ENCODE results near the gene PRDX5.
A peak's percentile ranks its signal among the peaks of the same experiment; 100 is the strongest.

Gene PRDX5

DNA sequence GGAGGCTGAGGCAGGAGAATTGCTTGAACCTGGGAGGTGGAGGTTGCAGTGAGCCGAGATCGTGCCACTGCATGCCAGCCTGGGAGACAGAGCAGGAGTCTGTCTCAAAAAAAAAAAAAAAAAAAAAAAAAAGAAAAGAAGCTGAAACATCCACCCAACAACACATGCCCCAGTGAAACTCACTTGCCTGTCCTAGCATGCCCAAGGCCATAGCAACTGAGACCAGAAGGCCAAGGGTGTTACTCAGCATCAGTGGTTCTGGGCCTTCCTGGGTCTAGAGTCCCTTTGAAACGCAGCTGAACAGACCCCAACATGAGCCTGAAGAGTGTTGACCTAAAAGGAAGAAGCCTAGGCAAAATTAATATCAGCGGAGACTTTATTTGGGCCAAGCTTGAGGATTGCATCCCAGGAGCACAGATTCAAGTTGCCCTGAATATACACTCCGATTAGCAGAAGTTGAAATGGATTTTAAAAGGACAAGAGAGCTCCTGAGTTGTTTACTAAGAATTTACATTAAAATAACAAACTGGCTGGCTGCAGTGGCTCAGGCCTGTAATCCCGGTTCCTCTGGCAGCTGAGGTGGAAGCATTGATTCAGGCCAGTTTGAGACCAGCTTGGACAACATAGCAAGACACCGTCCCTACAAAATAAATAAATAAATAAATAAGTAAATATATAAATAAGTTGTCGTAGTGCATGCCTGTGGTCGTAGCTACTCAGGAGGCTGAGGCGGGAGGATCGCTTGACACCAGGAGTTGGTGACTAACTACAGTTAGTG is 7.0 kb downstream of the PRDX5 start:
- DNase-seq (ENCODE audit: low spot score) = no peak

DNA sequence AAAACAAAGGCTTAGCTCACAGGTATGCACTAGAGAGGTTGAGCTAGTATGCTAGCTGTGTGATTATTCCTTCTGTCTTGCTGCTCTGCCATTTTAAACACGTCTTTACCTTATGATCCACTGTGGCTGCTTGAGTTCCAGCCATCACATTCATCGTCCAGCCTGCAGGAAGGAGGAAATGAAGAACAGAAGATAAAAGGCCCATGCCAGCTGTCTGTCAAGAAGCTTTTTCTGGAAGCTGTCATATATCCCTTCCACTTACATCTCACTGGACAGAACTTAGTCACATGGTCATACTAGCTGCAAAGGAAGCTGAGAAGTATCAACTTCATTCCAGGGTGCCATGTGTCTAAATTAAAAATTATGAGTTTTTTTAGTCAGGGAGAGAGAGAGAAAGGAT is 9.5 kb downstream of the PRDX5 start:
- no peak for DNase-seq (ENCODE audit: low spot score)

DNA sequence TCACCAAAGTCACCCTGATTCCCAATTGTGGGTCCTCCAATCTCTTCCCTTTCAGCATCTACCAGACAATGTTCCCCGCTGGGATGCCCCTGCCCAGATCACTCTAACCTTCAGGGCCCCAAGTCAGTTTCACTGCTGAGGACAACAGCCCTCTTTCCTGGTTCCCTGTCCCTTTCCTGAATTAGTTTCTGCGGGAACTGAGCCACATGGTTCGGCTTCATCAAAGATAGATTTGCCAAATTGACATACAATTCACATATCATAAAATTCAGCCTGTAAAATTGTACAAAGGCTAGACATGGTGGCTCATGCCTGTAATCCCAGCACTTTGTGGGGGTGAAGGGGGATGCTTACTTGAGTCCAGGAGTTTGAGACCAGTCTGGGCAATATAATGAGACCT is 10.1 kb downstream of the PRDX5 start:
- no peak for DNase-seq (ENCODE audit: low spot score)

DNA sequence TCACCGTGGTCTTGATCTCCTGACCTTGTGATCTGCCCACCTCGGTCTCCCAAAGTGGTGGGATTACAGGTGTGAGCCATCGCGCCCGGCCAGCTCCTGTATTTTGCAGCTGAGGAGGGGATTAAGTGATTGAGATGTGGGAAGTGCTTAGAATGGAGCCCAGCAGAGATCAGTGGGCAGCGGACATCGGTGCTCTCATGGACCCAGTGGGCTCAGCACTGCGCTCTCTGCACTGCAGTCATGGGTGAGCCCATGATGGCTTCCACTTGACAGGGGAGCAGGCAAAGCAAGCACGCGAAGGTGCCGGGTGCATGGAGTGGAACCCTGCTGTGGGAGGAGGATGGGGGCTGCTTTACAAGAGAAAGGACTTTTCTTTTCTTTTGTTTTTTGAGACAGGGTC is 13.0 kb downstream of the PRDX5 start:
- no peak for DNase-seq (ENCODE audit: low spot score)

DNA sequence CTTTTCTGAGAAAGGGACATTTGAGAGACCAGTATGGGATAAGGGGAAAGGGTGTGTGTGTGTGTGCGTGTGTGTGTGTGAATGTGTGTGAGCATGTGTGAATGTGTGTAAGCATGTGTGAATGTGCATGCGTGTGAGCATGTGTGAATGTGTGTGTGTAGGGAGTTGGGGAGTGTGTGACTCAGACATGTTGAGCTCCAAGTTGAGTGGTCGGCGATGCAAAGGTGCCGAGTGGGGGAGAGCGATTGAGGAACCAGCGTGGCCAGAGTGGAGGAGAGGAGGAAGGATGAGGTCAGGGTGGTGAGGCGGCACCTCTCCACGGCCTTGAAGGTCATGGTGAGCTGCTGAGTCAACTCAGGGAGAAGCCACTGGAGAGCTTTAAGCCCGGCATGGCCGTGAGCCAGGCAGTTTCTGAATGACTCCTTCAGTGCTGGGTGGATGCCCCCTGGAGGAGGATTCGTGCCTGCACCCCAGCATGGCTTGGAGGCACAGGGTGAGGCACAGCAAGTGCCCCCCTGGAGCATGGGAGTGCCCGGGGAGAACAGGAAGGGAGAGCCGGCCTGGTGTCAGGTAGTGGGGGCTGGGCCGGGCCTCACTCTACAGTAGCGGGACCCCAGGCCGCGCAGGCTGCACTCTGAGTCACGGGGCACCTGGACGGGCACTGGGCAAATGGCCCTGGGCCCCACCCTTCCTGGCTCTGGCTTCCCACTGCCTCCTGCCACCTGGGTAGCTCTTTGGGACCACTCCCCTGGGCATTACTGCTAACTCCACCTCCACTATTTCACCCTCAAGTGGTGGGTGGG is 13.8 kb downstream of the PRDX5 start:
- no peak for DNase-seq (ENCODE audit: low spot score)

DNA sequence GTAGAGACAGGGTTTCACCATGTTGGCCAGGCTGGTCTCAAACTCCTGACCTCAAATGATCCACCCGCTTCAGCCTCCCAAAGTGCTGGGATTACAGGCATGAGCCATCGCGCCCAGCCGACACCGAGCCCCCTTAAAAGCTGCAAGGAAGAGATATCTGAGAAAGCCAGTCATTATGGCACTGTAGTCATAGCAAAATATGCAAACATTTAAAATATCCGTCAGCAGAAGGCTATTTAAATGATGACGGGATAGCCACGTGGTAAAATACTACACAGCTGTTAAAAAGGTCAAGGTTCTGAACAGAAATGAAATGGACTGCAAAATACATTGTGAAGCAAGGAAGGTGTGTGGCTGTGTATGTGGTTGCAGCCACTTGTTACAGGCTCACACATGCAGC is 15.6 kb downstream of the PRDX5 start:
- DNase-seq (ENCODE audit: low spot score) = no peak

DNA sequence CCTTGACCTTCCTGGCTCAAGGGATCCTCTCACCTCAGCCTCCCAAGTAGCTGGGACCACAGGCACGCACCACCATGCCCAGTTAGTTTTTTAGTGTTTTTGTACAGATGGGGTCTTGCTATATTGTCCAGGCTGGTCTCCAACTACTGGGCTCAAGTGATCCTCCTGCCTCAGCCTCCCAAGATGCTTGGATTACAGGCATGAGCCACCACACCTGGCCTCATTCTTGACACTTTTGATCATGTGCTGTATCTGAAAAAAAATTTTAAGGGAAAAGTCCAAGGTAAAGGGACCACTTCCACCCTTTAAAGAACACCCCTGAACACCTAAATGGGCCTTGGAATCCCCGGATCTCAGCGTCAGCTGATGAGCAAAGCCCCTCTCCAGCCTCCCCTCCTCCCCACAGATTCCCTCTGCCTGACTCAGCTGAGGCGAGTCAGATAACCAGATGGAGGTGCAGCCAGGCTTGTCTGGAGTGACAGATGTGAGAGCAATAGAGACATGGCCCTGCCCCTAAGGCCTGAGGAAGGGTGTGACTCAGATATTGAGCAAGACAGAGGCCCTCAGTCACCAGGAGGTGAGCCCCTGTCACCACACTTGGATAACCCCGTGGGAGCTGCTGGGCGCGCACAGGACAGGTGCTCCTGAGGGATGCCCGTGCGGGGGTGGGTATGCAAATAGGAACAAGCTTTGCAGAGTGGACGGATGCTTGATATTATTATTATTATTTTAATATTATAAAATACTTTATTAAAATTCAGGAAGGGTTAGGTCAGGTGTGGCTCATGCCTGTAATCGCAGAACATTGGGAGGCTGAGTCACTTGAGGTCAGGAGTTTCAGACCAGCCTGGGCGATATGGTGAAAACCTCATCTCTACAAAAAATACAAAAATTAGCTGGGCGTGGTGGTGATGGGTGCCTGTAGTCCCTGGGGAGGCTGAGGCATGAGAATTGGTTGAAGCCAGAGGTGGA is 17.1 kb downstream of the PRDX5 start:
- no peak for DNase-seq (ENCODE audit: low spot score)

DNA sequence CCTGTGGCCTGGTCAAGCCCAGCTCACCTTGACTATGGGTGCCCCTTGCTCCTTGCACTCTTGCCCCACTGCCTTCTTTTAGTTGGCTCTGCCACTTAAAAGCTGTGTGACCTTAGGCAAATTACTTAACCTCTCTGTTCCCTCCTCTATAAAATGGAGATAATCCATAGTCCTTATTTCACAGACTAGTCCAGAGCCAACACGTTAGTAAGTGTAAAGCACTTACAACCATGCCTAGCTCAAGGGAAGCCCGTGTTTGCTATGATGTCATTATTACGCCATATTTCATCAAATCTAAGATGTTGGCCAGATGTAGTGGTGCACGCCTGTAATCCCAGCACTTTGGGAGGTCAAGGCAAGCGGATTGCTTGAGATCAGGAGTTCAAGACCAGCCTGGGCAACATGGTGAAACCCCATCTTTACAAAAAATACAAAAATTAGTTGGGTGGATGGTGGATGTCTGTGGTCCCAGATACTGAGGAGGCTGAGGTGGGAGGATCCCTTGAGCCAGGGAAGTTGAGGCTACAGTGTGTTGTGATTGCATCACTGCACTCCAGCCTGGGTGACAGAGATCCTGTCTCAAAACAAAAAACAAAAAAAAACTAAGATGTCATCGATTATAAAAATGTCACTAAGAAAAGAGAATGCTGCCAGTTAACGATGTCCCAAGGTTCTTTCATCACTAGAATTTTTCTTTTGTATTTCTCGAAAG is 19.8 kb downstream of the PRDX5 start:
- no peak for DNase-seq (ENCODE audit: low spot score)

DNA sequence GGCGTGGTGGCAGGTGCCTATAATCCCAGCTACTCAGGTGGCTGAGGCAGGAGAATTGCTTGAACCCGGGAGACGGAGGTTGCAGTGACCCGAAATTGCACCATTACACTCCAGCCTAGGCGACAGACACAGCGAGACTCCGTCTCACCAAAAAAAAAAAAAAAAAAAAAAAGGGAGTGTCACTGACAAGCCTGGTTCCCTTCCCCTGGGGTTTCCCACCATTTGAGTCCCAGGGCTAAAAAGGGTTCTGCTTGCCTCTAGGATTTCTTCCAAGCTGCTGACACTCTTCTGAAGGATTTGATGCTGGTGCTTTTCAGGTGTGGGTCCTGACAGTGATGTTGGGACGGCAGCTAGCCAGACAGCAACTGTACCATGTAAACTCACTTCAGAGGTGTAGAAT is 20.8 kb downstream of the PRDX5 start:
- DNase-seq (ENCODE audit: low spot score) = no peak

DNA sequence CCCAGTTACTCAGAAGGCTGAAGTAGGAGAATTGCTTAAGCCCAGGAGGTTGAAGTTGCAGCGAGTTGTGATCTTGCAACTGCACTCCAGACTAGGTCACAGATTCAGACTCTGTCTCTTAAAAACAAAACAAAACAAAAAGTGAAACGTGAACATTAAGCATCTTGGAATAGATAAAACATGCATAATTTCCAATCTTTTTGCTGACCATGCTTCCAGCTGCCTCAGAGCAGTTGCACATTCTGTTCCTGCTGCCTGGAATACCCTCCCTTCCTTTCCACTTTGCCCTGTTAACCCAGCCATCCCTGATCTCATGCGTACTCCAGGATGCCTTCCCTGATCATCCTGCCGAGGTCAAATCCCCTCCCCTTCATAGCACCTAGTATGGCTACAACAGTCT is 21.4 kb downstream of the PRDX5 start:
- no peak for DNase-seq (ENCODE audit: low spot score)

DNA sequence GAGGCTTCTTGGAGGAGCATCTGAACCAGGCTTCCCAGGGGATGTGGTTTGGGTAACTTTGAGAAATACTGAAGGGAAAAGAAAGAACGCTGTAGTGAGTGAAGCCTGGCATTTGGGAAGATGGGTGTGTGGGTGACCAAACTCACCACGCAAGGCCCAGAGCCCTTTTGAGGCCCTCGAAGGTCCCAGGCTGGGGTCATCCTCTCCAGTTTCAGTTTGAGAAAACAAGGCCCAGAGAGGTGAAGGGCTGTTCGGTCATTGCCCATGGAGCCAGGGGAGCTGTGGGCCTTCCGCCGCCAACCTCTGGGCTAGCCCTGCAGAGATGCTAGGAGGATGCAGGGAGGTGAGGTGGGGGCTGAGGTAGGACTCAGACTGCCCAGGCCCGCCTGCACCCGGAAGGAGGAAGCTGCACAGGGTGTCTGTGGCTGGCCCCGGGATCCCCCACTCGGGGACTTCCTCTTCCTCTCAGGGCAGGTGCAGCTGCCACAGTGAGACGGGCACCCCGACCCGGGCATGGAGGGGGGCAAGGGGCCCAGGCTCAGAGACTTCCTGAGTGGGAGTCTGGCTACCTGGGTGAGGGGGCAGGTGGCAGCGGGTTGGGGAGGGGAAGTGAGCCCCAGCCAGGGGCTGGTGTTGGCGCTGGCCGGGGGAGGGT is 22.0 kb downstream of the PRDX5 start, which contains the start of gene CCDC88B:
Gene CCDC88B, plus strand, starts transcription at position 451 of the 655 bp plus-strand sequence. Its CDS starts 63 bp downstream, at position 514.
- DNase-seq (ENCODE audit: low spot score) = no peak

DNA sequence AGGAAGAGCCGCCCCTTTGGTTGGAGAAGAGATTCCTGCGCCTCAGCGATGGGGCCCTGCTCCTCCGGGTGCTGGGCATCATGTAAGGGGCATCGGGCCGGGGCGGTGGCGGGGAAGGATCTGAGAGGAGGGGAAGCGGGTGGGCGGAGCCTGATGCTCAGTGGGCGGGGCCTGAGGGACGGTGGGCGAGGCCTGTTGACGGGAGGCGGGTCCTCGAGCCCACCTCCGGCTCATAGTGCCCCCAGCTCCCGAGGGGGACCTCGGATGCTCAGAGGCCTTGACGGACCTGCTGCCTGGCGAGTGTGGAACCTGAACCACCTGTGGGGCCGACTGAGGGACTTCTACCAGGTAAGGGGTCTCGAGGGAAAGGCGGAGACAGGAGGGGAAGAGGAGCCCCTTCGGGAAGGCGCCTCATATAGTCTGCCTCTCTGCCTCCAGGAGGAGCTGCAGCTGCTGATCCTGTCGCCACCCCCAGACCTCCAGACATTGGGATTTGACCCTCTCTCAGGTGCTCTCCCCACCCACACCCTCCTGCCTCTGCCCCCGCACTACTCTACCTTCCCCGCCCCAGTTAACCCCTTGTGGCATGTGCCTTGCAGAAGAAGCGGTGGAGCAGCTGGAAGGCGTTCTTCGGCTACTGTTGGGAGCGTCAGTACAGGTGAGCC is 22.9 kb downstream of the PRDX5 start:
- DNase-seq (ENCODE audit: low spot score) = no peak

DNA sequence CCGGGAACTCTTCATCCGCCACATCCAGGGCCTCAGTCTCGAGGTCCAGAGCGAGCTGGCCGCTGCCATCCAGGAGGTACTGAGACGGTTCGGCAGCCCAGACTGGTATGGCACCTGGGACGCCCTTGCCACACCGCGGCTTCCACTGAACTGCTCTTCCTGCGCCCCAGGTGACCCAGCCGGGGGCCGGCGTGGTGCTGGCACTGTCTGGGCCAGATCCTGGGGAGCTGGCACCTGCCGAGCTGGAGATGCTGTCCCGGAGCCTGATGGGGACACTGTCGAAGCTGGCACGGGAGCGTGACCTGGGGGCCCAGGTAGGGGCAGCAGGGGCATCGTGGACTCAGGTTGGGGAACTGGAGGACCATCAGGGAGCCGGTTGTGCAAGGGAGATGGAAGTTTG is 23.5 kb downstream of the PRDX5 start:
- no peak for DNase-seq (ENCODE audit: low spot score)

DNA sequence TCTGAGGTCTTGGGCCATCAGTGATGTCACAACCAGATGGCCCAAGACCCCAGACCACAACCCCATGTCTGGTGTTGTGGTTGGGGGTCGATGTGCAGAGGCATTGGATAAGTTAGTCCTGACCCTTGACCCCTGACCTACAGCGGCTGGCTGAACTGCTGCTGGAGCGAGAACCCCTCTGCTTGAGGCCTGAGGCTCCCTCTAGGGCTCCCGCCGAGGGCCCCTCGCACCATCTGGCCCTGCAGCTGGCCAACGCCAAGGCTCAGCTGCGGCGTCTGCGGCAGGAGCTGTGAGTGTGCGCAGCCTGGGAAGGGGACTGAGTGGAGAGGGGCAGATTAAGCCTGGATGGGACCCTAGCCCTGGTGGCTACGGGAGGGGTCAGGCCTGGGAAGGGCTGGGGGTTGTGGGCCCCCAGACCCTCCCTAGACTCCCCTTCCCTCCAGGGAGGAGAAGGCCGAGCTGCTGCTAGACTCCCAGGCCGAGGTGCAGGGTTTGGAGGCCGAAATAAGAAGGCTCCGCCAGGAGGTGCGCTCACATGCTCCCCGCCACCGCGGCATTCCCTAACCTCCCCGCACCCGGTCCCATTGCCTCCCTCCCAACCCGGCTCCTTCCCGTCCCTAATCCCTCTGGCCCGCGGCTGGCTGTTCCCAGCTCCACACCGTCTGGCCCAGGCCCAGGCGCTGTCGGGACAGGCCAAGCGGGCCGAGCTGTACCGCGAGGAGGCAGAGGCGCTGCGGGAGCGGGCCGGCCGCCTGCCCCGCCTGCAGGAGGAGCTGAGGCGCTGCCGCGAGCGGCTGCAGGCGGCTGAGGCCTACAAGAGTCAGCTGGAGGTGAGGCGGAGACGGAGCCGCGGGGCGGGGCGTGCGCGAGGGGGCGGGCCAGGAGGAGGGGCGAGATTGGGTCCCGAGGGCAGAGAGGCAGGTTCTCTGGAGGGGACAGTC is 24.2 kb downstream of the PRDX5 start:
- DNase-seq (ENCODE audit: low spot score) = peak; percentile 66

DNA sequence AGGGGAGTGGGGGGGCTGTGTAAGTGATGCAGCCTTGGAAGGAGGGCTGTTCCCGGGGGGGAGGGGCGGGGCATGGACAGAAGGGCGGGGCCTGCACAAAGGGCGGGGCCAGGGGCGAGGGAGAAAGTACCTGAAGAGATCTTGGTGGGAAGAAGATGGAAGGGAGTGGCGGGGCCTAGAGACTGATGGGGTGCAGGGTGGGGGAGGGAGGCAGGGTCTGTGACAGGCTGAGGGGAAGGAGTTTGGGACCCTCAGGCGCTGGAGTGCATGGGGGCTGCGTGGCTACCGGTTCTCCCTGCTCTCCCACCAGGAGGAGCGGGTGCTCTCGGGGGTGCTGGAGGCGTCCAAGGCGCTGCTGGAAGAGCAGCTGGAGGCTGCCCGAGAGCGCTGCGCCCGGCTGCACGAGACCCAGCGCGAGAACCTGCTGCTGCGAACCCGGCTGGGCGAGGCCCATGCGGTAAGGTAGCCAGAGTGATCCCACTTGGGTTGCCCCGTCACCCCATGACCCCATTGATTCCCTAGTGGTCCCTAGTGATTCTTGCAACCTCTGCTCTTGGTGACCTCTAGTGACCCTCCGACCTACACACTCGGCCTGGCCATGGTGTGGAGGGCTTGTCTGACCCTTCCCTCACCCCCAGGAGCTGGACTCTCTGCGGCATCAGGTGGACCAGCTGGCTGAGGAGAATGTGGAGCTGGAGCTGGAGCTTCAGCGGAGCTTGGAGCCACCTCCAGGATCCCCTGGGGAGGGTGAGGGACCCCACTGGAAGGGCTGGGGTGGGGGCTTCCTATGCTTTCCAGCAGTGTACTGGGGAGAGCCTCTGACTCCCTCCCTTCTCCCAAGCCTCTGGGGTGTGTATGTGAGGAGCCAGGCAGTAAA is 25.2 kb downstream of the PRDX5 start:
- no peak for DNase-seq (ENCODE audit: low spot score)

DNA sequence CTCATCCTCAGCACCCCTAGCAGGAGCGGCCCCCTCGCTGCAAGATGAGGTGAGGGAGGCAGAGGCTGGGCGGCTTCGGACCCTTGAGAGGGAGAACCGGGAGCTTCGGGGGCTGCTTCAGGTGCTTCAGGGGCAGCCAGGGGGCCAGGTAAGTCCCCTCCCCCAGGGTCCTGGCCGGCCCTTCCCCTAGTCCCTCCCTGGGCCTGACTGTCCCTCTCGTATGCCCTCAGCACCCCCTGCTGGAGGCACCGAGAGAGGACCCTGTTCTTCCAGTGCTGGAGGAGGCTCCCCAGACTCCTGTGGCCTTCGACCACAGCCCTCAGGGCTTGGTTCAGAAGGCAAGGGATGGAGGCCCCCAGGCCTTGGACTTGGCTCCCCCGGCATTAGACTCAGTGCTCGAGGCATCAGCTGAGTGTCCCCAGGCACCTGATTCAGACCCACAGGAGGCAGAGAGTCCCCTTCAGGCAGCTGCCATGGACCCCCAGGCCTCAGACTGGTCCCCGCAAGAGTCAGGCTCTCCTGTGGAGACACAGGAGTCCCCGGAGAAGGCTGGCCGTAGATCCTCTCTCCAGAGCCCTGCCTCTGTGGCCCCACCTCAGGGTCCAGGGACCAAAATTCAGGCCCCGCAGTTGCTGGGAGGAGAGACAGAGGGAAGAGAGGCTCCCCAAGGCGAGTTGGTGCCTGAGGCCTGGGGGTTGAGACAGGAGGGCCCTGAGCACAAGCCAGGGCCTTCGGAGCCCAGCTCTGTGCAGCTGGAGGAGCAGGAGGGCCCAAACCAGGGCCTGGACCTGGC is 26.0 kb downstream of the PRDX5 start:
- DNase-seq (ENCODE audit: low spot score) = no peak

DNA sequence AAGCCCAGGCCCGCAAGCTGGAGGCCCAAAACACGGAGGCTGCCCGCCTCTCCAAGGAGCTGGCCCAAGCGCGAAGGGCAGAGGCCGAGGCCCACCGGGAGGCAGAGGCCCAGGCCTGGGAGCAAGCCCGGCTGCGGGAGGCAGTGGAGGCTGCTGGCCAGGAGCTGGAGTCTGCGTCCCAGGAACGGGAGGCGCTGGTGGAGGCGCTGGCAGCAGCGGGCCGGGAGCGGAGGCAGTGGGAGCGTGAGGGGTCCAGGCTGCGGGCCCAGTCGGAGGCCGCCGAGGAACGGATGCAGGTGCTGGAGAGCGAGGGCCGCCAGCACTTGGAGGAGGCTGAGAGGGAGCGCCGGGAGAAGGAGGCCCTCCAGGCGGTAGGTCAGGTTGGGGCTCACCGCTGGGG is 26.9 kb downstream of the PRDX5 start:
- DNase-seq (ENCODE audit: low spot score) = no peak
